HG03558 (cell line): Measurements from ENCODE around the gene SLC39A7.

Experiments
- ATAC-seq: cut with Tn5 transposase; IDR thresholded peaks from one replicate; pipeline ENCODE4 v1.9.1; 2021; ENCODE audit warnings: moderate number of reproducible peaks; ENCODE audit not compliant: unreplicated experiment; ENCODE audit errors: extremely low read depth

The SLC39A7 gene

DNA sequence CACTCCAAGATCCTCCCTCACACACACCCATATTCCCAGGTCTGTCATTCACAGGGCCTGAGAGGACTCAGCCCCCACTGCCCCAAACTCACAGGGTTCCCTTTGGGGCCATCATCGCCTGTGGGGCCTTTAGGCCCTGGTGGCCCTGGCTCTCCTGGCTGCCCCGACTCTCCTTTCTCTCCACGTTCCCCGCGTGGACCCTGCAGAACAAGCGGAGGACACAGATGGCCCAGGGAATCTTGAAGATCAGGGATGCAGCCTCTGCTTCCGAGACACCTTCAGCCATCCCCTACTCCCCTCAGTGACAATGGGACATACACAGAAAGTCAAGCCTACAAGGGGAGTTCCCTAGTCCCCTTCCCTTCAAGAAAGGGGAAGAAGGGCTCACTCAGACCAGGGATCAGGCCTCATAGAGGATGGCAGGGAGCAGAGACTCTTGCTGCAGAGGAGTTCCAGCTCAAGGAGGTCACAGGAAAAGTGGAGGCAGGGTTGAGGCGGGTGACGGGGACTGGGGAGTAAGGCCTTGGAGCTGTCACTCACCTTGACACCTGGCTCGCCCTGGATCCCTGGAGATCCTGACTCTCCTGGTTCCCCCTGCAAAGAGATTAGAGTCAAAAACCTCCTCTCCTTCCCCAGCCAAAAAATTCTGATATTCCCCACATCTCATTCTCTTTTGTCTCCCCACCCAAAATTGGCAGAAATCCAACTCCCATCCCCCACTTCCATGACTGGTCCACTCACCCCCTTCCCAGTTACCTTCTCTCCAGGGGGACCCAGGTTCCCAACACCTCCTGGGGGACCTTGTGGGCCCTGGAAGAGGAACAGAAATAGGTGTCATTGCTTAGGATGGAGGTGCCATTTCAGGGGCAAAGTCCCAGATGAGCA lies 31.1 kb upstream of the SLC39A7 start:
- no peak for ATAC-seq

GRCh38 chr6:33170176-33171015 lies 30.3 kb upstream of the SLC39A7 start:
- ATAC-seq, result no peak

GRCh38 chr6:33171016-33171879 lies 29.4 kb upstream of the SLC39A7 start:
- ATAC-seq, result no peak

GRCh38 chr6:33171880-33172687 lies 28.6 kb upstream of the SLC39A7 start:
- ATAC-seq, result no peak

DNA sequence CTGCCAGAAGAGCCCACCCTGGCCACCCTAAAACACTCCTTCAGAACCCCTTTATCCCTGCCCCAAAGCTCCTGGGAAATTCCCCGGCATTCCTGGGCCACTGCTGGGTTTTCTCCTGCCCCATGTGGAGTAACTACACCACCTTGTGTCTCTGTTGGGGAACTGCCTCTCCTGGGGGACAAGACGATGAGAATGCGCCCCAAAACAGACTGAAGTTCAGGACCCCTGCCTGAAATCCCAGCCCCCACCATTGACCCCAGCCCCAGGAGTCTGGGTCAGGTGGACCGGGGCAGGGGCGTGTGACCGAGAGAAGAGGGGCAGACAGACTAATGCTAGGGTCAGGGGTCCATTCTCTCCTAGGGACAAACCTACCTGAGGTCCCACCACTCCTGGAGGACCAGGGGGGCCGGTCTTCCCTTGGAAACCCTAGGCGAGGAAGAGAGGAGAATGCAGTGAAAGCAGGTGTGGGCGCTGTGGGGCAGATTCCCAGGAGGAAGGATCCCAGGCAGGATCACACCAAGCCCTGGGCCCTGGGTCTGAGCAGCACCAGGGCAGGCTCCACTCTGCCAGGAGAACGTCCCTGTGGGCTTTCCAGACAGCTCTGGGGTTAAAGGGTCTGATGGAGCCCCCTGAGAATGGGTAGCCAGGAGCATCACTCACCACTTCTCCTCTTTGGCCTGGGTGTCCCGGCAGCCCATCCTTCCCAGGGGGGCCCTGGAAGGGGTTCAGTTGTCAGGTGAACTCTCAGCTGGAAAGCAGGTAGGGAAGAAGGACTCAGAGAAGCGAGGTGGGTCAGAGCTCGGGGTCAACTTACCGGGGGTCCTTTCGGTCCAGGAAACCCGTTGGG lies 27.8 kb upstream of the SLC39A7 start:
- no peak for ATAC-seq

GRCh38 chr6:33173535-33174180 lies 27.0 kb upstream of the SLC39A7 start:
- no peak for ATAC-seq

DNA sequence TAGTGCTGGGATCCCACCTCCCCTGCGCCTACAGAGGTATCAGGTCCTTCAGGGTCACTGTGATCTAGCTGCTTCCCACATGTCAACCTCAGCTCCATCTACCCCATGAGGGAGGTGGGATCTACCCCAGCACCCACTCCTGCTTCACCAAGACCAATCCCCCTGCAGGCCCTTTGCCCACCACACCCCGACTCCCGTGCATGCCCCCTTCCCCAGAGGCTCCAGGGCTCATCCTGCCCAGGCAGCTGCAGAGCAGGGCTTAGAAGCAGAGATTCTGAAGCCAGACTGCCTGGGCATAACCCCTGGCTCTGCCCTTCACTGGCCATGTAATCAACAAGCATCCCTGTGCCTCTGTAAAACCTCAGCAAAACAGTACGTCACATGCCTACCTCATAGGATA lies 25.9 kb upstream of the SLC39A7 start:
- ATAC-seq, result no peak

- no peak for ATAC-seq
These were observed 25.1 kb upstream of the SLC39A7 start for GRCh38 chr6:33175436-33176069.

DNA sequence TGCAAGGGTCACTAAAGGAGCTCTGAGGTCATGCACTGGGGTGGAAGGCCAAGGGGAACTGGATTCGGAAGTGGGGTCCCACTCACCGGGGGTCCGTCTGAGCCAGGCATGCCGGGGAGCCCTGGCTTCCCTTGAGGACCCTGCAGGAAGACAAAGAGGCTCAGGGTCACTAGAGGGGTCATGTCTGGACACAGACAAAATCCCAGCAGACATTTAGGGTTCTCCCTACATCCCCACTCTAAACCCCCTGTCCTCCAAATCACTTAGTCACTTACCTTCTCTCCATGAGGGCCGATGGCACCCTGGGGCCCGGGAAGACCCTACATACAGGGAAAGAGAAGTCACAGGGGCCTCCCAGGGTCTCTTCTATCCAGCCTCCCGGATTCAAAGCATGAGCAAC lies 23.8 kb upstream of the SLC39A7 start:
- ATAC-seq, result no peak

GRCh38 chr6:33177552-33178446 lies 22.9 kb upstream of the SLC39A7 start:
- no peak for ATAC-seq

- ATAC-seq, result no peak
These were observed 21.8 kb upstream of the SLC39A7 start for GRCh38 chr6:33178755-33179475.

- ATAC-seq, result no peak
These were observed 19.5 kb upstream of the SLC39A7 start for GRCh38 chr6:33181141-33181540.

DNA sequence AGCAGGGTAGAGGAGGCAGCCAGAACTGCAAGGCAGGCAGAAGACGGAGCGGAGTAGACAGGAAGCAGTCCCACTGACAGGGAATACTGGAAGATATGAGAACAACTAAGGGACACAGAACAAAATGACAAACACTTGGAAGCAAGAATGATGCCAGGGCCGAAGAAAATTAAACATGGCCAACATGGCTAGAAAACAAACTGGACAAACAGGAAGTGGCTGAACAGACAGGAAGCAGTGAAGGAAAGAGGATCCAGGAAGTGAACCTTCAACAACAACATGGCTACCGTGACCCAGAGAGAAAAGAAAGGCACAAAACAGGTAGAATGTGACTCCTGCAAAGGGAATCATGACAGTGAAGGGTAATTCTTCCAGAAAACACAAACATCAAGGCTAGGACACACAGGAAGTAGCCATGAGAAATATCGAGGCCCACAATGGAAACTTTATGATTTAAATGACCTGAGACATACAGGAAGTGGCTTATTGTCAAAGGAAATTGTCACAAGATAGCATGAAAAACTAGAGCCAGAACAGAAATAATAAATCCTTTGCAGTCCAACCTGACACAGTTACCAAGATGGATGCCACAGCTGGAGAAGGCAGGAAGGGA lies 17.5 kb upstream of the SLC39A7 start:
- no peak for ATAC-seq

DNA sequence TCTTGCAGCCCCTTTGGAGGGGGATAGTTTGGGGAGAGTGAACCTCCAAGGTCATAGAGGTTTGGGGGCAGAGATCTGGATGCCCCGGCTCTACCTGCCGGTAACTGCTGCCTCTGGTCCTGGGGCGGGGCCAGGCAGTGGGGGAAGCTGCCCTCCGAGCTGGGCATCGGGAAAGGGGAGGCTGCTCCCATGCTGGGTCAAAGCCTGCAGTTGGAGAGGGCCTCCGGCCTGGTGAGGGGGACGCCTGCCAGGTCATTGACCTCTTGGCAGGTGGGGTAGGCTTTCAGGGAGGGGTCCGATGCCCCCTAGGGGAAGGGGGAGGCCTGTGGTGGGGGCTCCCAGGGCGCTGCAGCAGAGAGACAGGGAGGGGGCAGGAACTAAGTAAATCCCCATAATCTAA lies 15.5 kb upstream of the SLC39A7 start:
- ATAC-seq, result no peak

GRCh38 chr6:33185654-33186187 lies 14.9 kb upstream of the SLC39A7 start:
- ATAC-seq, result no peak
